Upper lobe of left lung (tissue), 4 donors: ENCODE measurements around the gene TMEM138.

Experiments used
- CTCF ChIP-seq, 6 experiments: fragments of 450-650 bp in 4 of 6; fragments of 200-600 bp in 2 of 6; sonication (generic) in 2 of 6; IDR thresholded peaks; one replicate each; pipeline ENCODE4 v1.5.1; 2016 to 2019; ENCODE audit warnings: antibody characterized with exemption in 6 of 6
- EP300 ChIP-seq, 4 donors: sonication (generic); formaldehyde crosslinking; IDR thresholded peaks; one replicate each; pipeline ENCODE4 v1.5.1; 2017; ENCODE audit warnings: antibody characterized with exemption in 4 of 4, control low read depth in 2 of 4
- POLR2A ChIP-seq, 4 donors: fragments of 450-650 bp; IDR thresholded peaks; one replicate each; pipeline ENCODE4 v1.5.1; 2016 to 2017; ENCODE audit warnings: antibody characterized with exemption in 4 of 4, mild to moderate bottlenecking in 2 of 4
- POLR2AphosphoS5 ChIP-seq, 2 donors: sonication (generic); formaldehyde crosslinking; IDR thresholded peaks; one replicate each; pipeline ENCODE4 v1.5.1; 2017; ENCODE audit warnings: antibody characterized with exemption in 2 of 2

DNA sequence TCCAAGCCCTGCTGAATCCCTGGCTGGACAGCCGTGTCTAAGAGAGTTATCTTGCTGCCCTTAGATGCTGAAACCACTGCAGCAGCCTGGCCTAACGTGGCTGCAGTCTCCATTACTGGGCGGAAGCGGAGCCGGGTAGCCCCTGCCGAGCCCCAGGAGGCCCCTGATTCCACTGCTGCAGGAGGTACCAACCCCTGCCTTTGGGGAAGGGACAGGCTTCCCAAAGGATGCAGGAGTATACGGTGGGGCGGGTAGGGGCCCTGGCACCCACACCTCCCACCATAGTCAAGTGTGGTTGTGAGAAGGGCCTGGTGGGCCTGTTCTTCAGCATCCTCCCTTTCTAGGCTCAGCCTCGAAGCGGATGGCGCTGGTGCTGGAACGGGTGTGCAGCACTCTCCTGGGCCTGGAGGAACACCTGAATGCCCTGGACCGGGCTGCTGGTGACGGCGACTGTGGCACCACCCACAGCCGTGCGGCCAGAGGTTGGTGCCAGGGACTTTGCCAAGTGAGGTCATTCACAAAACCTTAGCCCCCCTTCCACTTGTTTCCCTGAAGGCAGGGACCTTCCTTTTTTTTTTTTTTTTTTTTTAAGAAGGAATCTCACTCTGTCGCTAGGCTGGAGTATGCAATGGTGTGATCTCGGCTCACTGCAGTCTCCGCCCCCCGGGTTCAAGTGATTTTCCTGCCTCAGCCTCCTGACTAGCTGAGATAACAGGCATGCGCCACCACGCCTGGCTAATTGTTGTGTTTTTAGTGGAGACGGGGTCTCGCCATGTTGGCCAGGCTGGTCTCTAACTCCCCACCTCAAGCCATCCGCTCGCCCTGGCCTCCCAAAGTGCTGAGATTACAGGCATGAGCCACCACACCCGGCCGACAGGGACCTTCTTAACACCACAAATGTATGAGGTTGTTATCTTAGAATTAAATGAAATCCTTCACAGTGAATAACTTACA lies 18.1 kb upstream of the TMEM138 start:
- no peak for TF ChIP-seq CTCF (IDR thresholded peaks at IDR 0.05)
- TF ChIP-seq POLR2AphosphoS5 (IDR thresholded peaks at IDR 0.05) = no peak
- TF ChIP-seq POLR2A (IDR thresholded peaks at IDR 0.05) = no peak
- TF ChIP-seq EP300 (IDR thresholded peaks at IDR 0.05) = no peak
